ENCODE data around the gene NUAK1.
"Not testable (repeated sequence)": the region's sequence is repeated elsewhere in the genome, so short reads cannot be mapped to it uniquely, and the experiment has no call there.

The NUAK1 gene

GRCh38 chr12:106027286-106027685 lies 111.5 kb downstream of the NUAK1 start:
- no peak for DNase-seq

- DNase-seq, result no peak
Measured at GRCh38 chr12:106025129-106025528, 113.6 kb downstream of the NUAK1 start.

- no peak for DNase-seq
Measured at GRCh38 chr12:106023039-106023438, 115.7 kb downstream of the NUAK1 start.

DNA sequence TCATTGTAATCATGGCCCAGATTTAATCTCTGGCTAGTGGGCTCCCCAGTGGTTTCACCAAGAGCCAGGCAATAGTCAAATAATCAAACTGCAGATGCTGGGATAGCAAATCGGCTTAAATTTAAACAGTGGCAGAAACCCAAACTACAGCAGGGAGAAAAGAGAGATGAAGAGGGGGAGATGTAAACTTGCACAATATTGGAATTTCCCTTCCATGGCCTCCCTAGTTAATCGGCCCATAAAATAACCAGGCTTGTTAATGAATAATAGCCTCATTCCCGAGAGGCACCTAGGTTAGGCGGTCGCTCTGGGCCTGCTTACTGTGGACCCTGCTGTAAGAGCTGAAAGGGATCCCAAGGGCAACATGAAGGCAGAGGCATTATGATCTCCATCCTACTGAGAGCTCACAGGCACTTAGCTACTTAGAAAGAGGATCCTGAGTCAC lies 116.2 kb downstream of the NUAK1 start:
- no peak for DNase-seq

DNA sequence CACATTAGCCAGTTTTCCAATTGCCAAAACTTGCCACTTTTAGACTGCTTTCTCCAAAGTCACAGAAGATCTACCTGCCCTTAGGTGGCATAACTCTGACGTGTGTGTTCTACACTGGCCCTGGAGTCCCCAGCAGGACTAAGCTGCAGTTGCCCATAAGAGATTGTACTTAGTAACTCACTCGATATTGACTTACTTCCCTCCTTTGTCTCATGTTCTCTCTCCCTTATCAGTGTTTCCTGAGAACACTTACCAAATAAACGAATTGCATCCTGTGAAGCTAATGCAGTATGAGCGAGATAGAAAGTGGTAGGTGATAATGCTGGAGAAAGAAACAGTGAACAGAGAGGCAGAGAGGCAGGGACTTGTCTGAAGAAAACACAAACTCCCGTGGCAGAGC lies 117.2 kb downstream of the NUAK1 start:
- DNase-seq, result no peak

DNA sequence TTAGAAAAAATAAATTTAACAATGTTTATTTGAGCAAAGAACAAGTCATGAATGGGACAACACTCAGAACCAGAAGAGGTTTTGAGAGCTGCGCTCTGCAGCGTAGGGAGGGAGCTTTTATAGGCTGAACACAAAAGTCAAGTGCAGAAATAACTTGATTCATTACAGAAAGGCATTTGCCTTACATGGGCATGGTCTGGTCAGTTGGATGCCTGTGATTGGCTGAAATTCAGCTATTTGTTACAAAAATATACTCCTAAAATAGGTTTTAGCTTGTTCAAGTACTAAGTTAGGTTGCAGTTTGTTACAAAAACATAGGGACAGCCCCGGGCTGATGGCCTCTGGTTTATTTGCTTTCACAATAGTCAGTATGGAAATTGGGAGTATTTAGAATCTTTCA lies 118.0 kb downstream of the NUAK1 start:
- DNase-seq, result no peak

GRCh38 chr12:106019144-106019543 lies 119.6 kb downstream of the NUAK1 start:
- DNase-seq, result no peak

- no peak for DNase-seq
Measured at GRCh38 chr12:106018286-106018685, 120.5 kb downstream of the NUAK1 start.

DNA sequence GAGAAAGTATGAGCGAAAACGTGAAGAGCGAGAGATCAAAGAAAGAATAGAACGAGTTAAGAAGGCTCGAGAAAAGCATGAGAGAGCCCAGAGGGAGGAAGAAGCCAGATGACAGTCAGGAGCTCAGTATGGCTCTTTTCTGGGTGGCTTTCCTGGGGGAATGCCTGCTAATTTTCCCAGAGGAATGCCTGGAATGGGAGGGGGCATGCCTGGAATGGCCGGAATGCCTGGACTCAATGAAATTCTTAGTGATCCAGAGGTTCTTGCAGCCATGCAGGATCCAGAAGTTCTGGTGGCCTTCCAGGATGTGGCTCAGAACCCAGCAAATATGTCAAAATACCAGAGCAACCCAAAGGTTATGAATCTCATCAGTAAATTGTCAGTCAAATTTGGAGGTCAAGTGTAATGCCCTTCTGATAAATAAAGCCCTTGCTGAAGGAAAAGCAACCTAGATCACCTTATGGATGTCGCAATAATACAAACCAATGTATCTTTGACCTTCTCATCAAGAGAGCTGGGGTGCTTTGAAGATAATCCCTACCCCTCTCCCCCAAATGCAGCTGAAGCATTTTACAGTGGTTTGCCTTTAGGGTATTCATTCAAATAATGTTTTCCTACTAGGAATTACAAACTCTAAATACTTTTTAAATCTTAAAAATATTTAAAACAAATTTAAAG lies 122.0 kb downstream of the NUAK1 start:
- not testable (repeated sequence) for DNase-seq

DNA sequence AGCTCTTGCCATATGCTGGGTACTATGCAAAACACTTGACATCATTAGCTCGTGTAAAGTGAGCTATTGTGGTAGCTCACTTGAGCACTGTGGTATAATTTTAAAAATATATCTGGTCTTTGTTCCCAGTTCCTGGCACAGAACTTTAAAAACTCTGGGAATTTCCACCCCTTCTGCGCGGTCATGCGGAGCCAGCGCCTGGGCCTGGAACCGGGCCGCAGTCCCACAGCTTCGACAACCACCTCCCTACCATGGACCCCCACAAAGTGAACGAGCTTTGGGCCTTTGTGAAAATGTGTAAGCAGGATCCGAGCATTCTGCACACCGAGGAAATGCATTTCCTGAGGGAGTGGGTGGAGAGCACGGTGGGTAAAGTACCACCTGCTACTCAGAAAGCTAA lies 123.1 kb downstream of the NUAK1 start:
- DNase-seq, result no peak

GRCh38 chr12:106013941-106014340 lies 124.8 kb downstream of the NUAK1 start:
- no peak for DNase-seq
